HCT116 (cell line): ENCODE data around the gene MEN1. TPM values are rescaled to one million over a fixed set of nuclear protein-coding genes. Genes with fewer than 3 reads are reported as not detected.

Experiments
- ATAC-seq: fragments of 200-7000 bp; cut with Tn5 transposase; 2 replicates; pipeline ENCODE4 v1.9.1; 2020; ENCODE audit warnings: mild to moderate bottlenecking, moderate library complexity
- BruUV-seq: library from RNA; stranded (reverse); fragments of 400-500 nt; replicated peaks from 2 replicates; lab custom pipeline; 2021; lab: Mats Ljungman, UMichigan
- CTCF ChIA-PET: fragments of 300-600 bp; sonication (Branson Sonifier 250); formaldehyde crosslinking; loops from one replicate; lab custom pipeline; 2021; ENCODE audit warnings: antibody characterized with exemption; lab: Charles Lee
- POLR2A ChIA-PET: fragments of 300-600, 350-600 bp; sonication (Branson Sonifier 250); formaldehyde crosslinking; loops from one replicate; lab custom pipeline; 2021; ENCODE audit warnings: antibody characterized with exemption; lab: Charles Lee
- RAD21 ChIA-PET, 2 experiments: fragments of 300-600 bp; sonication (Branson Sonifier 250); formaldehyde crosslinking; loops; one replicate each; lab custom pipeline; 2023; ENCODE audit warnings: low total read pairs in 2 of 2; ENCODE audit not compliant: uncharacterized antibody in 2 of 2, unreplicated experiment in 2 of 2, low non-redundant PET in 1 of 2; lab: Charles Lee
- DNase-seq: peaks from one replicate; pipeline ENCODE4 v3.0.0-alpha.2; 2010; ENCODE audit warnings: low read depth, low spot score
- H2AFZ ChIP-seq: fragments of 200-600 bp; shearing (Covaris generic), sonication (generic); 2 replicates; pipeline ENCODE4 v1.6.1; 2017; ENCODE audit warnings: low read depth, mixed run types, mixed read lengths, antibody characterized with exemption, low read length; ENCODE audit not compliant: poor library complexity, severe bottlenecking
- H3K27ac ChIP-seq: 2 replicates; pipeline ENCODE4 v1.5.1; 2012; ENCODE audit warnings: low read depth, low read length
- H3K27me3 ChIP-seq: fragments of 200-600 bp; sonication (generic); 2 replicates; pipeline ENCODE4 v1.6.1; 2016; ENCODE audit warnings: mixed run types, low read length, mixed read lengths; ENCODE audit not compliant: insufficient read depth
- H3K36me3 ChIP-seq, 2 experiments: fragments of 200-500 bp in 1 of 2; fragments of 200-600 bp in 1 of 2; sonication (Bioruptor generic) in 1 of 2; sonication (generic) in 1 of 2; 2 replicates each; pipeline versions ENCODE4 v1.5.1 to v1.6.1; 2014 to 2016; ENCODE audit warnings: low read length in 2 of 2, inconsistent platforms in 1 of 2, mixed read lengths in 1 of 2, mixed run types in 1 of 2; ENCODE audit not compliant: insufficient read depth in 2 of 2, control insufficient read depth in 1 of 2
- H3K4me1 ChIP-seq, 2 experiments: fragments of 200-600 bp in 1 of 2; sonication (generic) in 1 of 2; 2 replicates each; pipeline versions ENCODE4 v1.5.1 to v1.6.1; 2012 to 2017; ENCODE audit warnings: low read length in 2 of 2, inconsistent platforms in 1 of 2, mild to moderate bottlenecking in 1 of 2, mixed read lengths in 1 of 2, mixed run types in 1 of 2, moderate library complexity in 1 of 2; ENCODE audit not compliant: insufficient read depth in 2 of 2, control insufficient read depth in 1 of 2
- H3K4me2 ChIP-seq: fragments of 200-600 bp; sonication (generic); 2 replicates; pipeline ENCODE4 v1.6.1; 2017; ENCODE audit warnings: mixed run types, low read length, mixed read lengths
- H3K4me3 ChIP-seq, 2 experiments: fragments of 200-600 bp in 1 of 2; sonication (generic) in 1 of 2; replicated peaks in 1 of 2; 2 replicates each; pipeline ENCODE4 v1.5.1; 2011 to 2016; ENCODE audit warnings: low read length in 2 of 2, control low read depth in 1 of 2, low read depth in 1 of 2, mild to moderate bottlenecking in 1 of 2, mixed read lengths in 1 of 2, mixed run types in 1 of 2
- H3K79me2 ChIP-seq: fragments of 200-600 bp; sonication (generic); 2 replicates; pipeline ENCODE4 v1.6.1; 2017; ENCODE audit warnings: mild to moderate bottlenecking, mixed run types, low read length, moderate library complexity, mixed read lengths; ENCODE audit not compliant: insufficient read depth
- H3K9ac ChIP-seq: fragments of 200-600 bp; sonication (generic); 2 replicates; pipeline ENCODE4 v1.6.1; 2016; ENCODE audit warnings: low read length, mixed read lengths
- H3K9me2 ChIP-seq: fragments of 200-600 bp; sonication (generic), shearing (Covaris generic); 2 replicates; pipeline ENCODE4 v1.6.1; 2017; ENCODE audit warnings: mixed run types, mild to moderate bottlenecking, moderate library complexity; ENCODE audit not compliant: insufficient read depth
- H3K9me3 ChIP-seq, 2 experiments: fragments of 200-500 bp in 1 of 2; fragments of 200-600 bp in 1 of 2; sonication (Bioruptor generic) in 1 of 2; sonication (generic) in 1 of 2; 2 replicates each; pipeline ENCODE4 v1.6.1; 2014 to 2017; ENCODE audit warnings: low read length in 2 of 2, mixed read lengths in 2 of 2, inconsistent platforms in 1 of 2, low read depth in 1 of 2, mild to moderate bottlenecking in 1 of 2, mixed run types in 1 of 2, moderate library complexity in 1 of 2; ENCODE audit not compliant: control insufficient read depth in 1 of 2, insufficient read depth in 1 of 2
- H4K20me1 ChIP-seq: fragments of 200-600 bp; sonication (generic), shearing (Covaris generic); 2 replicates; pipeline ENCODE4 v1.6.1; 2017; ENCODE audit warnings: mixed run types, mild to moderate bottlenecking, moderate library complexity; ENCODE audit not compliant: insufficient read depth
- ATF3 ChIP-seq: IDR thresholded peaks from 2 replicates; pipeline ENCODE4 v1.6.1; 2012
- CBX3 ChIP-seq: IDR thresholded peaks from 2 replicates; pipeline ENCODE4 v1.6.1; 2012; ENCODE audit warnings: low read depth
- CEBPB ChIP-seq: IDR thresholded peaks from 2 replicates; pipeline ENCODE4 v1.6.1; 2012; ENCODE audit warnings: low read depth
- CTCF ChIP-seq, 3 experiments: fragments of 200-600 bp in 1 of 3; sonication (generic) in 1 of 3; IDR thresholded peaks in 2 of 3; conservative IDR thresholded peaks in 1 of 3; 2 replicates each; pipeline ENCODE4 v1.5.1; 2012 to 2017; ENCODE audit warnings: low read depth in 2 of 3, low read length in 2 of 3, antibody characterized with exemption in 1 of 3, borderline replicate concordance in 1 of 3, control low read depth in 1 of 3, mild to moderate bottlenecking in 1 of 3, mixed read lengths in 1 of 3, mixed run types in 1 of 3, moderate library complexity in 1 of 3; ENCODE audit not compliant: insufficient read depth in 1 of 3
- EGR1 ChIP-seq: IDR thresholded peaks from 2 replicates; pipeline ENCODE4 v1.6.1; 2012; ENCODE audit warnings: low read depth
- ELF1 ChIP-seq: IDR thresholded peaks from 2 replicates; pipeline ENCODE4 v1.6.1; 2012; ENCODE audit warnings: low read depth, borderline replicate concordance
- EZH2 ChIP-seq: fragments of 200-600 bp; sonication (generic); IDR thresholded peaks from 2 replicates; pipeline ENCODE4 v1.6.1; 2017; ENCODE audit warnings: antibody characterized with exemption, mixed run types
- EZH2phosphoT487 ChIP-seq: fragments of 200-600 bp; IDR thresholded peaks from 2 replicates; pipeline ENCODE4 v1.6.1; 2018; ENCODE audit warnings: antibody characterized with exemption, borderline replicate concordance
- FOSL1 ChIP-seq: IDR thresholded peaks from 2 replicates; pipeline ENCODE4 v1.6.1; 2012; ENCODE audit warnings: low read depth
- JUND ChIP-seq: IDR thresholded peaks from 2 replicates; pipeline ENCODE4 v1.6.1; 2012
- MAX ChIP-seq: IDR thresholded peaks from 2 replicates; pipeline ENCODE4 v1.6.1; 2012
- RAD21 ChIP-seq: IDR thresholded peaks from 2 replicates; pipeline ENCODE4 v1.6.1; 2012; ENCODE audit warnings: low read depth, mild to moderate bottlenecking
- SIN3A ChIP-seq: IDR thresholded peaks from 2 replicates; pipeline ENCODE4 v1.6.1; 2012; ENCODE audit warnings: low read depth
- SP1 ChIP-seq: IDR thresholded peaks from 2 replicates; pipeline ENCODE4 v1.6.1; 2012; ENCODE audit warnings: low read depth
- SRF ChIP-seq: IDR thresholded peaks from 2 replicates; pipeline ENCODE4 v1.6.1; 2012; ENCODE audit warnings: low read depth
- TCF7L2 ChIP-seq: IDR thresholded peaks from 2 replicates; pipeline ENCODE4 v1.7.0; 2011; ENCODE audit warnings: borderline replicate concordance, inconsistent platforms; ENCODE audit not compliant: insufficient read depth, insufficient read length; ENCODE audit errors: extremely low read depth
- ZFX ChIP-seq: fragments of 450-650 bp; IDR thresholded peaks from 2 replicates; pipeline ENCODE4 v1.6.1; 2017
- ZNF274 ChIP-seq: fragments of 200-500 bp; sonication (Bioruptor generic); IDR thresholded peaks from 2 replicates; pipeline ENCODE4 v1.6.1; 2014; ENCODE audit warnings: mild to moderate bottlenecking, low read depth, low read length, inconsistent platforms
- intact Hi-C: fragments of 100-400 bp; cut with micrococcal nuclease; formaldehyde crosslinking; loops from 2 replicates; pipeline ENCODE4 v1.10.0; 2022
- total RNA-seq: library from RNA; stranded (reverse); gene quantifications from one replicate; pipeline ENCODE4 v1.2.1, GENCODE V29; 2021; ENCODE audit not compliant: unreplicated experiment
- TF ChIP-seq, protein P1 (sequence below): IDR thresholded peaks from 2 replicates; pipeline ENCODE4 v1.6.1; 2011; ENCODE audit warnings: mild to moderate bottlenecking, low read length, moderate library complexity; ENCODE audit not compliant: insufficient replicate concordance; ENCODE audit errors: extremely low read depth
- TF ChIP-seq, protein P2 (sequence below): IDR thresholded peaks from 2 replicates; pipeline ENCODE4 v1.6.1; 2012; ENCODE audit warnings: low read depth

The MEN1 gene
- total RNA-seq, 1 experiment from 2014 or later = 62.1 TPM

GRCh38 chr11:64766881-64767280, 43.5 kb downstream of the MEN1 start:
- H3K79me2 ChIP-seq = peaks cover 71% of the 10 kb centered on the region
- DNase-seq = no peak
- intact Hi-C loops = no loop called here
- no peak overlapping the region for H3K27ac ChIP-seq
- no peak overlapping the region for H3K4me3 ChIP-seq
- RAD21 ChIA-PET = no interaction called here
- CTCF ChIA-PET = no interaction called here
- POLR2A ChIA-PET = interaction anchor here (1.4 kb wide), 1 partner anchor 12 kb away, joined by 3 read pairs; no protein-coding TSS in a partner anchor
- H3K4me1 ChIP-seq = peaks cover 0 to 5% of the 10 kb centered on the region in 2 experiments; a peak in 1 of 4 replicates
- H3K4me2 ChIP-seq = no peak overlapping the region
- no peaks in the 10 kb centered on the region for H3K9me3 ChIP-seq
- peaks cover 79 to 85% of the 10 kb centered on the region in 2 experiments for H3K36me3 ChIP-seq
- no TSS peak for BruUV-seq
- TF ChIP-seq SP1 = no peak
- TF ChIP-seq MAX = no peak
- TF ChIP-seq, protein P1, sequence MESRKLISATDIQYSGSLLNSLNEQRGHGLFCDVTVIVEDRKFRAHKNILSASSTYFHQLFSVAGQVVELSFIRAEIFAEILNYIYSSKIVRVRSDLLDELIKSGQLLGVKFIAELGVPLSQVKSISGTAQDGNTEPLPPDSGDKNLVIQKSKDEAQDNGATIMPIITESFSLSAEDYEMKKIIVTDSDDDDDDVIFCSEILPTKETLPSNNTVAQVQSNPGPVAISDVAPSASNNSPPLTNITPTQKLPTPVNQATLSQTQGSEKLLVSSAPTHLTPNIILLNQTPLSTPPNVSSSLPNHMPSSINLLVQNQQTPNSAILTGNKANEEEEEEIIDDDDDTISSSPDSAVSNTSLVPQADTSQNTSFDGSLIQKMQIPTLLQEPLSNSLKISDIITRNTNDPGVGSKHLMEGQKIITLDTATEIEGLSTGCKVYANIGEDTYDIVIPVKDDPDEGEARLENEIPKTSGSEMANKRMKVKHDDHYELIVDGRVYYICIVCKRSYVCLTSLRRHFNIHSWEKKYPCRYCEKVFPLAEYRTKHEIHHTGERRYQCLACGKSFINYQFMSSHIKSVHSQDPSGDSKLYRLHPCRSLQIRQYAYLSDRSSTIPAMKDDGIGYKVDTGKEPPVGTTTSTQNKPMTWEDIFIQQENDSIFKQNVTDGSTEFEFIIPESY = no peak
- no peak for TF ChIP-seq ATF3
- TF ChIP-seq SRF = no peak
- TF ChIP-seq FOSL1 = no peak
- TF ChIP-seq TCF7L2 = no peak
- no peak for TF ChIP-seq SIN3A
- no peak for TF ChIP-seq CBX3
- TF ChIP-seq ZFX = no peak
- TF ChIP-seq EGR1 = no peak
- no peak for TF ChIP-seq CTCF (IDR thresholded peaks at IDR 0.05 in 2 of 3, conservative IDR thresholded peaks at IDR 0.05 in 1 of 3; ENCODE audit: borderline replicate concordance in 1 of 3, insufficient read depth in 1 of 3, low read depth in 2 of 3, low read length in 2 of 3)
- no peak for TF ChIP-seq ZNF274
- no peak for TF ChIP-seq EZH2phosphoT487
- no peak for TF ChIP-seq CEBPB
- TF ChIP-seq RAD21 = no peak
- TF ChIP-seq EZH2 = no peak
- TF ChIP-seq ELF1 = no peak
- TF ChIP-seq, protein P2, sequence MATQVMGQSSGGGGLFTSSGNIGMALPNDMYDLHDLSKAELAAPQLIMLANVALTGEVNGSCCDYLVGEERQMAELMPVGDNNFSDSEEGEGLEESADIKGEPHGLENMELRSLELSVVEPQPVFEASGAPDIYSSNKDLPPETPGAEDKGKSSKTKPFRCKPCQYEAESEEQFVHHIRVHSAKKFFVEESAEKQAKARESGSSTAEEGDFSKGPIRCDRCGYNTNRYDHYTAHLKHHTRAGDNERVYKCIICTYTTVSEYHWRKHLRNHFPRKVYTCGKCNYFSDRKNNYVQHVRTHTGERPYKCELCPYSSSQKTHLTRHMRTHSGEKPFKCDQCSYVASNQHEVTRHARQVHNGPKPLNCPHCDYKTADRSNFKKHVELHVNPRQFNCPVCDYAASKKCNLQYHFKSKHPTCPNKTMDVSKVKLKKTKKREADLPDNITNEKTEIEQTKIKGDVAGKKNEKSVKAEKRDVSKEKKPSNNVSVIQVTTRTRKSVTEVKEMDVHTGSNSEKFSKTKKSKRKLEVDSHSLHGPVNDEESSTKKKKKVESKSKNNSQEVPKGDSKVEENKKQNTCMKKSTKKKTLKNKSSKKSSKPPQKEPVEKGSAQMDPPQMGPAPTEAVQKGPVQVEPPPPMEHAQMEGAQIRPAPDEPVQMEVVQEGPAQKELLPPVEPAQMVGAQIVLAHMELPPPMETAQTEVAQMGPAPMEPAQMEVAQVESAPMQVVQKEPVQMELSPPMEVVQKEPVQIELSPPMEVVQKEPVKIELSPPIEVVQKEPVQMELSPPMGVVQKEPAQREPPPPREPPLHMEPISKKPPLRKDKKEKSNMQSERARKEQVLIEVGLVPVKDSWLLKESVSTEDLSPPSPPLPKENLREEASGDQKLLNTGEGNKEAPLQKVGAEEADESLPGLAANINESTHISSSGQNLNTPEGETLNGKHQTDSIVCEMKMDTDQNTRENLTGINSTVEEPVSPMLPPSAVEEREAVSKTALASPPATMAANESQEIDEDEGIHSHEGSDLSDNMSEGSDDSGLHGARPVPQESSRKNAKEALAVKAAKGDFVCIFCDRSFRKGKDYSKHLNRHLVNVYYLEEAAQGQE = no peak
- TF ChIP-seq JUND = no peak
- no peaks in the 10 kb centered on the region for H3K27me3 ChIP-seq
- H3K9me2 ChIP-seq = no peaks in the 10 kb centered on the region
- H3K9ac ChIP-seq = no peak overlapping the region
- peaks cover 37% of the 10 kb centered on the region; the same call in 1 of the 2 replicates for H4K20me1 ChIP-seq
- no peak for ATAC-seq
- H2AFZ ChIP-seq = no peak overlapping the region
